HG02885 (cell line): Measurements from ENCODE around the gene CCDC190.

Source experiments
- ATAC-seq: cut with Tn5 transposase; IDR thresholded peaks from one replicate; pipeline ENCODE4 v1.9.1; 2021; ENCODE audit warnings: mild to moderate bottlenecking; ENCODE audit not compliant: unreplicated experiment, poor library complexity

CCDC190 gene, protein sequence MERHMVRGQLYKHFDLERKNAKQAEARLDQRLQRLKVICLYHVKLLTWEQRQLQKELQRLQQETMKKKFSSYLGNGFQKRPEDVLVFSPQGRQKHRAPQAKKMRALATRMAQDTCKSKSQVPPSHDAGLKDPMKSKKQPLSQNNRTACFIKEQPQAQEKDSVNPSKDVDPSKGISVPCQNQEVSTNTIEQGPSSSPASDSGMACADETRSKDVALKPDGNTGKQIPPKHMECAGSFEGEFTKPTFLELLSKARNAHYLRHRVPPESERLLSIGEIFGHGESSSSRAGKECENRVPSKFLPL

DNA sequence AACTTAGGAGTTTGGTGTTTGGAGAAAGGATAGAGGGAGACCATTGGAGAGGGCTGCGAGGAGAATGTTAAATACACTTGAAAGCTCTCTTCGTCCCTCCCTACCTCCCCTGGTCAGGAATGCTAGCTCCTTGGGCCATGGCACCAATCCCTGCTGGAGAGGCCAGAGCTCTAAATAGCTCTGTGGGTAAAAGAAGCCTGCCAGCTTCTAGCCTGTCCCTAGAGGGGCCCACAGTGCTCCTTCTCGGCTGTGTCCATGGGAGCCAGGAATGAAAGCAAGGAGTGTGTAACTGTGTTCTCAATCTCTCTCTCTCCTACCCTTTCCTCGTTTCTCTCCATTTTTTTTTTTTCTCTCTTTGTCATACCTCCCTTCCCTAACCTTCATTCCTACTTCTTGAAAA is at the start of gene CCDC190:
Gene CCDC190 (minus strand): TSS at position 75 of the 400 bp plus-strand sequence. CDS start 1,529 bp downstream, outside the sequence.
- no peak for ATAC-seq

DNA sequence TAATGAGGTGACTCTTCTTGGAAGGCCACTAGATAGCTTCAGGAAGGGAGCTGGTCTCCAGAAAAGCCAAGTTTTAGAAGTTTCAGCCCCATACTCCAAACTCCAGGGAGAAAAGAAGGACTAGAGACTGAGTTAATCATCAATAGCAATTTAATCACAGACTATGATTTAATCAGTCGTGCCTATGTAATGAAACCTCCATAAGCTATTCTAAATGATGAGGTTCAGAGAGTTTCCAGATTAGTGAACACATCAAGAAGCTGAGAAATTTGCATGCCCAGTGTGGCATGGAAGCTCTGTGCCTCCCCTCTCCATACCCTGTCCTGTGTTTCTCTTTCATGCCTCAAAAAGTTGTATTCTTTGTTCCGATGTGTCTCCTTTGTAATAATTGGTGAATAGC is 49.2 kb upstream of the CCDC190 start:
- no peak for ATAC-seq

DNA sequence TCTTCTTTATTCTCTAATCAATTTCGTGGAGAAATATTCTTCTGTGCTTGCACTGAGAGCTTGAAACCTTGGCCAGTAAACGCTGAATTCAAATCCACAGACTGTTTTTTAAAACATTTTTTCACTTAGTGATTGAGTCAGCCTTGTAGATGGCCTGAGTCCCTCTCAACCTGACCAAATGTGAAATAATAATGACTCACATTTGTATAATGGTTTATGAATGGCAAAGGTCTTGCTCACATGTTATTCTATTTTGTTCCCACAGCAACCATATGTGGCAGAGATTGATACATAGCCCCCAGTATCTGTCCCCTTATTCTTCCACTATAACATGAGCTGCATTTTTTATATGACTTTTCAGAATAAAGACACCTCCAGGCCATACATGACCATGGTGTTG is 47.8 kb upstream of the CCDC190 start:
- ATAC-seq: no peak

DNA sequence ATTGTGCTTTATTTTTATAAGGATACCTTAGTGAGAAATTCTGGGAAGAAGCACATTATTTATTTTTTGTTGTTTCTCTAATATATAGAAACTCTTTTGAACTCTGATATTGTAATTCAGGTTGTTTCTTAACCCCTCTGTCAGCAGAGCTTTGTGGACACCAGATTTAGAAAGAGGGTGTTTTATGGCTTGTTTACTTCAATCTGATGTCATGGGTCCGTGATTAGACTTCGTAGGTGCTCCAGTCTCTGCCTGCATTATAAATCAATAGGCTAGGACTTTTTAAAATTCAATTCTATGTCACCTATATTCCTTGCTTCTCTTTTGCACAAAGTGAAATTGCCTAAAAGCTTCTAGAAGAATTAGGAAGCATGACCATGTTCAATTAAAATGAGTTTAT is 47.3 kb upstream of the CCDC190 start:
- no peak for ATAC-seq

DNA sequence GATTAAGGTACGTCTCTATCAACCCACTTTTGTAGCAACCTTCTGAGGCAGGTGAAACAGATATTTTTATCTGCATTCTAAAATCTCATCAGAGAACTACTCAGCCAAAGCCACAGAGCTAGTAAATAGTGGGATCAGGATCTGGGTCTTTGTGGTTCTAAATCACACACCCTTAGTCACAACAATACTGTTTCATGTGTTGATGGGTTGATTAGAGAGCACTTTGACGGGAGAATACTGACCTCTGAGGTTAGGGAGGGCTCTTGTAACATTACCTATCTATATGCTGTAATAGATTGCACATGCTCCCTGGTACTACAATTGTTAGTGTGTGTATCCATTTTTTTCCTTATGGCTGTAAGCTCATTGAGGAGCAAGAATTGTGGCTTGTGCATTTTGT is 45.5 kb upstream of the CCDC190 start:
- ATAC-seq: no peak

DNA sequence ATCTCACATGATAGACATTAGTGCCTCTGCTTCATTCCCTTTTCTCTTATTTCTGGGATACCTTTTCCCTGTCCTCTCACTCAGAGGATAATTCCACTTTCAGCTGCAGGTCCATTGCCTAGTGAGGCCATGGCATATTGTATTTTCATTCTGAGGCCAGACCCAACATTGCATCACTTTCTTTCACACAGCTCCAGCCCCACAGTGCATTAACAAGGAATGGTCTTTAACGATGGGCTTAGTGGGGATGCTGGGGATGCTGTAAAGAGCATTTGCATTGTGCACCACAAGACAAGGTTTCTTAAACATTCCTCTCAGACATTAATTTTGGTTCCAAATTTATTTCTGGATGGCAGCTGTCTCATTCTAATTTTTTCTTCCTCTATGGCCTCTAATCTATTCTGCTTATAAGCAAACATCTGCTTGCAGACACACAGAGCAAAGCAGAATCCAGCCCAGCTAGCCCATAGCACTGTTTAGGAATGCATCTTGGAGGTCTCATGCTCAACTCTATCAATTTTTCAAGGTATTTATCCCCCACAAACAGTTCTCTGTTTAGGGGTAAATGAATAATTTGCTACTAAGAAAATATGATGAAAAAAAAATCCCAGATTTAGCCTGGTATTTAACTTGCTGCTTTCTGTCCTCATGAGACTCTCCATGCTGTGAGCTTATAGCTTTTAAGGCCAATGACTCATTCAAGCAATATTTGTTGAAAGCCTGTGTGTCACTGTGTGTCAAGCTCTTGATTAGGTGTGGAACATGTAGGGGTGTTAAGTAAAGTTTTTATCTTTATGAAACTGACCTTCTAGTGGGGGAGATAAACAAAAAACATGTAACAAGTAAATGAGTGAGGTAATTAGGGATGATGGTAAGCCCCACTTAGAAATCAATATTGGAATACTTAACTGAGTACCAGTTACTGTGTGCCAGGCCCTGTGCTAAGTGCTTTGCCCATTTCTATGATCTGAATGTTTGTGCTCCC is 44.5 kb upstream of the CCDC190 start:
- no peak for ATAC-seq

DNA sequence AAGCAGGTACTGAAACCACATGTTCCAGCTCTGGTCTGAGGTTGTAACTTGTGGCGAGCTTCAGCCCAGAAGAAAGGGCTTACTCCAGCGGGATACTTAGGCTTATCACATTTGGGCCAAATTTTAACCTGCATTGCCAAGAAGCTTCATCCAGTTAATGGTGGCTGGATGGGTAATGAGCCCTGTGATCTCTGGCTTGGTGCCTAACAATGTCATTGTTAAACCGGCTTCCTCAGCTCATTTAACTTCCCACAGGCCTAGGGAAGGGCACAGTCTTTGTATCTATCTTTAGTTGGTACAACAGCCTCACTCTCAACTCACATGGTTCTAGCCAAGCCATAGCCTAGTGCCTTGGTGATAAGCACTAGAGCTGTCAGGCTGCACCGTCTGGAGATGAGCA is 43.6 kb upstream of the CCDC190 start:
- ATAC-seq: no peak

DNA sequence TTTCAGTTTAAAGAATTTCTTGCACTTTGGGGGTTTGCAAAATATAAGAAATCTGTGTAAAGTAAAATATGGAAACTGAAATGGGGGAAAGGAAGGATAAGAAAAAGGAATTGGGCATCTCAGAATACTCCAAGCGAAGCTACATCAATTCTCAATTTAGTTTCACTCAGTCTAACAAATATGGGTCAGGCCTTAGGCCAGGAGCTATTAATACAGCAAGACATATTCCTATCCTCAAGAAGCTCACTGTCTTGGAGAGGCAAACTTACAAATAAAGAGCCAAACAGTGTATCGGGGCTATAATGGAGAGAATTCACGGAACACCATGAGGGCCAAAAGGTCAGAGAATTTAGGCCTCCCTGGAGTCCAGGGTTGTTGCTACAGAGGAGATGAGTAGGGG is 43.0 kb upstream of the CCDC190 start:
- ATAC-seq: no peak

DNA sequence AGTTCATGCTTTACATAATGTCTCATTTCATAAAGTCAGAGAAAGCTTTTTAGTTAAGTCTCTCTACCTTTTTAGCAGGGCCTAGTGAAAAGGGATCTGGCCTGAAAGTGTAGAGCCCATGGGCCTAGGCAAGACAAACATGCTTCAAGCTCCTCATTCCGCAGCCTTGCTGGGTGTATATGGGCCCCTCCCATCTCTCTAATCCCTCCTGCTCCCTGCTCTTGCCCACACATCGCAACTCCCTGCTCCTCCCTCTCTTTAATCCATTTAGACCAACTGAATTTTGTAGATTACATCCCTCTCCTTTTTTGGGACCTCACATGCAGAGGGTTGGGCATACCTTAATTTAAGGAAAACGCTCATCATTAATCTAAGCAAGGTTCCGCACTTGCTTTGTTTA is 42.3 kb upstream of the CCDC190 start:
- ATAC-seq: no peak

DNA sequence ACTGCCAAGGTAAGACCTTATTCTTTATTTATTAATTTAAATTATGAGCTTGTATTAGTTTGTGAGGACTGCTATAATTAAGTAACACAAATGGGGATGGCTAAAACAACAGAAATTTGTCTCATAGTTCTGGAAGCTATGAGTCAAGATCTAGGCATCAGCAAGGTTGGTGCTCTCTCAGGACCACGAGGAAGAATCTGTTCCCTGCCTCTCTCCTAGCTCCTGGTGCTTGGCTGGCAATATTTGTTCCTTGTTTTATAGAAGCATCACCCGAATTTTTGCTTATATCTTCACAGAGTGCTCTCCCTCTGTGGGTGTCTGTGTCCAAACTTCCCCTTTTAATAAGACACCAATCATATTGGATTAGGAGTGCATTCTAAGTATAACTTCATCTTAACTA is 41.4 kb upstream of the CCDC190 start:
- no peak for ATAC-seq

DNA sequence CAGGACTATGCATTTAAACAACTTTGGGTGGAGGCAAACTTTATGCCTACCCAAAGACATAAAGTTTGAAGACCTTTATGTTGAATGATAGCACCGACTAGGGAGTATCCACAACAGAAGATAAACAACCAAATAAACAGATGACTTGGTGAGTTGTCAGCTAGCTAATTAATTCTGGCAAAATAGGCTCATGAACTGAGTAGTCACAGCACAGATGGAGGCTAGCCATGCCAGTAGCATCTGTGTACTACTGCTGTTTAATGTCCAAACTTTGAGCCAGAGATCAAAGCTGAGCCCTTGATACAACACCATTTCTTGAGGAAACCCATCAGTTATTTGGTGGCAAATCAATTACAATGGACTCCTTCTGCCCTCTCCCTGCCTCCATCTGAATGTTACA is 40.3 kb upstream of the CCDC190 start:
- no peak for ATAC-seq

DNA sequence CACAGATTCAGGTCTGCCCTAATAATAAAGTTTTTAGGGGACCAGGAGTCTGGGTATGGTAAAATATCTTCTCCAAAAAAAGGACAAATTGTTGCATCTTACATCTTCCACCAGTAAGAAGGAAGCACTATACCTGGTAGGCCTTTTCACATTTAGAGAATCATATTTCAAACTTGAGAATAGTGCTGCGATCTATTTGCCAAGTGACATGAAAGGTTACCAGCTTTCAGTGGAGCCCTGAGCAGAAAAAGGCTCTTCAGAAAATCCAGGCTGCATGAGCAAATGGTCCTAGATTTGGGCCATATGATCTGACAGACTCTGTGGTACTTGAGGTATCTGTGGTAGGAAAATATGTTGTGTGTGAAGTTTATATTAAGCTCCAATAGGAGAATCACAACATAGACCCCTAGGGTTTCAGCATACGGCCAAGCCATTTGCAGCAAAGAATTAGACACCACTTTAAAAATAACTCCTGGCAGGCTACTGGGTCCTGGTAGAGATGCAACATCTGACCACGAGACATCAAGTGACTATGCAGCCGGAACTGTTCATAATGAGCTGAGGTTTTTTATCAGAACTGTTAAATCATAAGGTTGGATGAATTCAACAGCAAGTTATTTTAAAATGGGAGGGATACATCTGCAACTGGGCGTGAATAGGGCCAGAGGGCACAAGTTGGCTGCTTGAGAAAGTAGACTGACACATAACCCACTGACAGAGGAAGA is 38.6 kb upstream of the CCDC190 start:
- ATAC-seq: no peak

DNA sequence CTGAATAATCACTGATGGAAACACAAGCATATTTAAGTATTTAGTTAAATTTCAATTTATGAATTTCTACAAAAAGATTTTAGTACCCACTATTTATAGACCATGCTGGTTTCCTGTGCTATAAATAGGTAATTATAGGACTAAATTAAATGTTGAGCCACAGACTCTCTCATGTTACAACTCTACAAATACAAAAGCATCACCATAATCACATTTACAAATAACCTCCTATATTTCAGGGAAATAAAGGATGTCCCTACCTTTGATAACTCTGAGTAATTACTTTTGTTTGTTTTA is 32.6 kb upstream of the CCDC190 start:
- ATAC-seq: no peak

DNA sequence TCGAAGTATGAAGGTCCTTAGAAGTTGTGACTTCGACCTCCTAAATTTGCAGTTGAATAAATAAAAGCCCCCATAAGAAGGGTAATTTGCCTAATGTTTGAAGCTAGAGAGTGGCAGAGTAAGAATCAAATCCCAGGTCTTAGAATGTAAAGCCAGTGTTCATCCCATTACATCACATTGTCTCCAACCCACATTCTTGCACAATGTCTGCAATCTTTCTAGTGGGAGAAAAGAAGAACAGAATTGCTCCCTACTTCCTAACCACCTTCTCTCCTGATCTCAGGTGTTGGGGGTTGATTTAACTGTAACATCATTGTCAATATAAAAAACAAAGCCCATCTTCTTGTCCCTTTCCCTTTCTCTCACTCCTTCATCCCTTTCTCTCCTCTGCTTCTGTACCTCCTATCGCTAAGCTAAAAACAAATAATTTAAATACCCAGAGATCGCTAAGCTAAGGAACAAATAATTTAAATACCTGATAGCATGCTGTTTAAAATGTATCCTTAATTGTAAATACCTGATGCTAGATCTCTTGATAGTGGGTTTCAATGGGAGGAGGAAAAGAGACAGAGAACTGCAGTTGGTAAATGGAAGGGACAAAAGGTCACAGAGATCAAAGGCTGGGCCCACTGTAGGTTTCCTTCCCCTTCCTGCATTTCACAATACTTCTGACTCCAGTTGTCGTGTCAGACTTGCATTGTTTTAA is 32.1 kb upstream of the CCDC190 start:
- ATAC-seq: no peak

DNA sequence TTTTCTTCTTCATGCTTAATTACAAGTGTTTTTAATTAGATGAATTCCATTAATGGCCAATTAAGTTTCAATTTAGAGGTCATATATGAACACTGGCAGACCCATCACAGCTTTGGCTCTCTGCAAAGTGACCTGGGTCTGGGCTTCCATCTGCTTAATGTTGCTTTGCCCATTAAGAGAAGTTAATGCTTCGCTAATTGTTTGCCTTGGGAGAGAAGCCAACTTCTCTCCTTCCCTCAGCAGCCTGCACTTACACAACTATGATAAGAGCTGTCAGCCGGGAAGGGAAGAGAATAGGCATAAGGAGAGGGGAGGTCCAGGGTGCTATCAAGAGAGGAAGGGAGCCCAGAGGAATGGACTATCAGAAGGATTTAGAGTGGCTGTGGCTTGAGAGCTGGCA is 29.0 kb upstream of the CCDC190 start:
- ATAC-seq: no peak

DNA sequence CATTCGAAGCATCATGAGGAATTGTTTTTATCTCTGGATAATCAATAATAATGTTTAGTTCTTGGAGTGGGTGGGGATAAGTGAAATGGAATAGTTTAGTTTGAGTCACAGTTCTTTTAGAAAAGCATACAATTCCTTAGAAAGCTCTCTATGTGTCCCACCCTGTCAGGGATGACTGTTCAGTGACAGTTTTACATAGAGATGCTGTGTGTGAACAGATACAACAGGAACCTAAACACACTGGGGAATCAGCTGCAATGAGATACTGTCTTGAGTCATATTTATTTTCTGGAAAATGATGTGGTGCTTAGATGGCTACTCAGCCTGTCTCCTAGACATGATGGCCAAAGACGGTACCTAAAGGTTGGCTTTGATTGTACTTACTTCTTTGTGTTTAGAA is 25.7 kb upstream of the CCDC190 start:
- no peak for ATAC-seq

DNA sequence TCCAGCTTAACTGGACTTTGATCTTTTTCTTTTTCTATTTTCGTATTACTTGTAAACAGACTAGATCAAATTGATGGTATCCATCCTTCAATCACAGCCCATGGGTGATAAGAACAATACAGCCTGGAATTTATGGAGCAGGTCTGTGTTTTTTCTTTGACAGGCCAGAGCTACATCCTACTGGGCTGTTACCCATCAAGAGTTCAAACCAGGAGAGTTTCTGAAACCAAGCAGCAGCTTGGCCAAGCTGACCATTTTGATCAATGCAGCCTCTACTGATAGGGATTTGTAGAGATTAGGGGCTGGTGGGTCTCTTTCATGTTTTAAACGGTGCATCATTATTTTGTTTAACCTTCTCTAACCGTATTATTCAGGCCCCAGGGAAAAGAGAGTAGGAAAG is 24.3 kb upstream of the CCDC190 start:
- no peak for ATAC-seq

DNA sequence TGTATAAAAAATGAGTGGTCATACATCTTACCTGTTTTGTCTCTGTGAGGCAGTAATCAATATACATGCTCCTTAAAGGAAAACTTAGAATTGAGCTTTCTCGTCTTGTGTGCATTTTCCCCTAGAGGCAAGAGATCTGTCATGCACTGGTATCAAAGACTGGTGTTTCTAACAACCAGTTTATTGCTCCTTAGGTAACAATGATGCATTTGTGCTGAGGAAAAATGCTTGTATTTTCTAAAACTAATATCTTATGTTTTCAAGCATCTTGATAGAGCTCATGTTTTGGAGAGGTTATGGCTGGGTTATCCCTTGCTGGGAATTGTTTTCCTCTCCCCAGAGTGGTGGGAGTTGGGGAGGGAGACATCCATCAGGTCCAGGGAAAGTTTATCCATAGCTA is 23.9 kb upstream of the CCDC190 start:
- no peak for ATAC-seq

DNA sequence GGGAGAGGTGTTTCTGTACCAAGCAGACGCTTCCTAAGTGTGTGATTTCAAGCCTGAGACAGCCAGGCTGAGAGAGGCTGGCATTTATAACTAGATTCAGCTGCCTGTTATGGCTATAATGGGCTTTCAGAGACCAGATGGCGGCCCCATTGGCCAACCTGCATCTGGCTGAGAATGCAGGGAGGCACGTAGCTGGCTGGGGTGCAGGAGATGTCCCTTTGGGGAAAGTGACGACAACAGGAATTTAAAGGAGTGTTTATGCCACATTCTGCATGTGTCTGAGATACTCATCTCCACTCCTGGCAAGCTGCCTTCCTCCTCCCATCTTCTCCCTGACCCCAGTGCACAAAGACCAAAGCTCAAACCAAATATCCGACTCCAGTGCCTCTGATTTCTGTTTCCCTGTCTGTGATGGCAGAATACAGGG is 21.3 kb upstream of the CCDC190 start:
- no peak for ATAC-seq

DNA sequence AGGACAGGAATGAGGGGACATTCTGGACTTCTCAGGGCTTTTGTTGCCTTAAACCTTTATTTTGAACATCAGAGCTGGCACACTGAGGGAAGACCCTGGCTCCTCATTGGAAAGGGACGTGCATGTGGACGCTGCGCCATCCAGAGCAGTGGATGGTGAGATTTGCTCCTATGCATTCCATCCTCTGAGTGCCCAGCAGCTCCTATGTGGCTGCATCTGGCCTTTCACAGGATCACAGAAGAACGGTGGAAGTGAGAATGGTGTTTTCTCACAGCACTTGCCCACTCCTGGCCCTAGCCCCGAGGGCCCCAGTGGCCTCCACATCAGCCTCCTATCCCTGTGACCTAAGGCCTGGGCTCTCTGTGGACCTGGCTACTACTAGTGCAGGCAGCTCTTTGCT is 20.6 kb upstream of the CCDC190 start:
- ATAC-seq: no peak
